GM19240 (cell line): ENCODE measurements around the gene GBX2.

Source experiments
- DNase-seq: peaks from one replicate; pipeline ENCODE4 v3.0.0; 2011; ENCODE audit warnings: low spot score; ENCODE audit not compliant: insufficient read length

The GBX2 gene

DNA sequence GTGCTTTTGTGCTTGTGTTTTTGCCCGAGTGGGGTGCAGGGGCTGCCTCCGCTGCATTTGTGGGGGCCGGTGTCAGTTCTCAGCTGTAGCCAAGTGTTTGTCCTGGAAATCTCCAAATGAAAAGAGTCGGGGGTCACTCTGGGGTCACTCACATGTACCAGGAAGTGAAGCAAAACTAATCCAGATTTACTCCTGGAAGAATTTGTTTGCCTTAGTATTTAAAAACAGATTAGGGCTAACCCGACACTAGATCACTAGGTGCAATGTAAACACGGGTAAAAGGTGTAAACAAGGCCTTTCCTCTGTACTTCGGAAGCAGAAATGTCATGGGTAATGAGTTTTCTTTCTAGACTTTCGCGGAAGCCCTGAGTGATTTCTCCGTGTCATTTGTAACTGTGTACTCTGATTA lies 50.3 kb downstream of the GBX2 start:
- no peak for DNase-seq

DNA sequence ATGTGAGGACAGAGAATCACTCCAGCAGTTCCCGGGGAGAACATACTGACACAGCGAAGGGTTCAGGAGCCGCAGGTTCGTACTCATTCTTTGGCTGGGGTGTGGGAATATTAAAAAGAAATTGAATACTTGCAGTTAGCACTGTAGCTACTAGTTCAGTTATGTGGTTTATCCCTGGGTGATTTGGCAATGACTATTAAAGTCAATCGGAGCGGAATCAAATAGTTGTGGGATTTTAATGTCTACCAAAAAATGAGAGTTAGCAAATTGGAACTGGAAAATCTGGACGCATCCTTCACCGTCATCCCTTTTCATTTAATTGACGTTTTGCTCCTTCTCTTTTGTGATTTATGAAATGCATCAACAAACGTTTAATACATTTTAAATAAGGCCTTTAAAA lies 50.8 kb downstream of the GBX2 start:
- DNase-seq: no peak
